Esophagus squamous epithelium (tissue), 5 donors: ENCODE data around the gene SYNPO. TPM values are rescaled to one million over a fixed set of nuclear protein-coding genes. Genes with fewer than 3 reads are reported as not detected.

ENCODE experiments used
- DNase-seq: peaks from one replicate; lab custom pipeline; 2025; lab: John Stamatoyannopoulos, UW
- H3K27ac ChIP-seq, 4 donors: fragments of 200-600 bp; sonication (generic); one replicate each; pipeline ENCODE4 v1.5.1; 2016 to 2019; ENCODE audit warnings: mild to moderate bottlenecking in 1 of 4
- H3K27me3 ChIP-seq, 4 donors: fragments of 200-600 bp; sonication (generic); 1 replicate in 3 of 4; 2 replicates in 1 of 4; pipeline versions ENCODE4 v1.5.1 to v1.6.0; 2017 to 2021; ENCODE audit warnings: antibody characterized with exemption in 1 of 4
- H3K36me3 ChIP-seq, 3 donors: fragments of 200-600 bp; sonication (generic); one replicate each; pipeline ENCODE4 v1.5.1; 2016 to 2019
- H3K4me1 ChIP-seq, 3 donors: fragments of 200-600 bp; sonication (generic); one replicate each; pipeline ENCODE4 v1.5.1; 2017 to 2019
- H3K4me3 ChIP-seq, 4 donors: fragments of 200-600 bp; sonication (generic); 1 replicate in 3 of 4; 2 replicates in 1 of 4; pipeline ENCODE4 v1.5.1; 2016 to 2019; ENCODE audit warnings: mild to moderate bottlenecking in 2 of 4, moderate library complexity in 1 of 4
- H3K9me3 ChIP-seq, 3 donors: fragments of 200-600 bp; sonication (generic); one replicate each; pipeline ENCODE4 v1.5.1; 2016 to 2019
- POLR2A ChIP-seq, 4 donors: fragments of 450-650 bp; IDR thresholded peaks; one replicate each; pipeline ENCODE4 v1.6.1; 2017; ENCODE audit warnings: antibody characterized with exemption in 4 of 4, mild to moderate bottlenecking in 4 of 4, moderate library complexity in 3 of 4
- WGBS, 2 donors: methylation state at CpG; one replicate each; pipeline ENCODE4 v1.1.5; 2018; 5-methylcytosine and 5-hydroxymethylcytosine counted together
- intact Hi-C: fragments of 100-400 bp; cut with DNase I; formaldehyde crosslinking; loops from one replicate; pipeline ENCODE4 v1.15.0; 2022
- total RNA-seq, 4 donors: library from RNA; depleted of rRNA; stranded (reverse); fragments of >200 nt; gene quantifications; one replicate each; pipeline ENCODE4 v1.1.0, GENCODE V29; 2016
- TF ChIP-seq, protein P1 (sequence below), 6 experiments: fragments of 450-650 bp in 4 of 6; fragments of 200-600 bp in 2 of 6; sonication (generic) in 2 of 6; IDR thresholded peaks; one replicate each; pipeline ENCODE4 v1.5.1; 2016 to 2019; ENCODE audit warnings: antibody characterized with exemption in 6 of 6, mild to moderate bottlenecking in 4 of 6, moderate library complexity in 4 of 6
- donor health status: DM: yes; HTN: yes; CAD: no.

Gene SYNPO
- total RNA-seq, 4 donors from 2014 or later = 2.5 to 8.8 (median 5.6) TPM

DNA sequence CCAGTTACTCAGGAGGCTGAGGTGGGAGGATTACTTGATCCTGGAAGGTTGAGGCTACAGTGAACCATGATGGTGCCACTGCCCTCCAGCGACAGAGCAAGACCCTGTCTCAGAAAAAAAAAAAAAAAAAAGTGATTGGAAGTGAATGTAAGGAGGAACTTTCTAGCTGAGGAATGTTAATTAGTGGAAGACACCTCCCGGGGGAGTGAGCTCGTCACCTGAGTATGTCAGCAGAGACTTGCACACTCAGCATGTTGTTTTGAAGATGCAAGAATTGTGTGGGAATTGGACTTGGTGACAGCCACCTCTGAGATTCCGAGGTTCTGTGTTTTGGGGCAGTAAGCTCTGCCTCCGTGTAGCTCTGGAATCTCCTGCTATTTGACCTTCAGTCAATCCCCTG lies 3.6 kb downstream of the SYNPO start:
- Histone ChIP-seq H3K9me3 (no peaks in the 10 kb centered on the region), H3K27me3 (no peaks in the 10 kb centered on the region), H3K36me3 (peaks cover 0 to 11% (median 8%) of the 10 kb centered on the region in 3 donors), H3K4me3 (no peak overlapping the region), H3K27ac (peak overlapping the region; percentile 1 to 96 (median 77)), H3K4me1 (peaks cover 37 to 85% (median 70%) of the 10 kb centered on the region in 3 donors)
- DNase-seq = no peak
- 66 to 77% methylated on average over 5 of the region's 5 CpGs for WGBS, 2 donors
- intact Hi-C loops = no loop called here
- TF ChIP-seq, protein P1, sequence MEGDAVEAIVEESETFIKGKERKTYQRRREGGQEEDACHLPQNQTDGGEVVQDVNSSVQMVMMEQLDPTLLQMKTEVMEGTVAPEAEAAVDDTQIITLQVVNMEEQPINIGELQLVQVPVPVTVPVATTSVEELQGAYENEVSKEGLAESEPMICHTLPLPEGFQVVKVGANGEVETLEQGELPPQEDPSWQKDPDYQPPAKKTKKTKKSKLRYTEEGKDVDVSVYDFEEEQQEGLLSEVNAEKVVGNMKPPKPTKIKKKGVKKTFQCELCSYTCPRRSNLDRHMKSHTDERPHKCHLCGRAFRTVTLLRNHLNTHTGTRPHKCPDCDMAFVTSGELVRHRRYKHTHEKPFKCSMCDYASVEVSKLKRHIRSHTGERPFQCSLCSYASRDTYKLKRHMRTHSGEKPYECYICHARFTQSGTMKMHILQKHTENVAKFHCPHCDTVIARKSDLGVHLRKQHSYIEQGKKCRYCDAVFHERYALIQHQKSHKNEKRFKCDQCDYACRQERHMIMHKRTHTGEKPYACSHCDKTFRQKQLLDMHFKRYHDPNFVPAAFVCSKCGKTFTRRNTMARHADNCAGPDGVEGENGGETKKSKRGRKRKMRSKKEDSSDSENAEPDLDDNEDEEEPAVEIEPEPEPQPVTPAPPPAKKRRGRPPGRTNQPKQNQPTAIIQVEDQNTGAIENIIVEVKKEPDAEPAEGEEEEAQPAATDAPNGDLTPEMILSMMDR (IDR thresholded peaks at IDR 0.05) = no peak

DNA sequence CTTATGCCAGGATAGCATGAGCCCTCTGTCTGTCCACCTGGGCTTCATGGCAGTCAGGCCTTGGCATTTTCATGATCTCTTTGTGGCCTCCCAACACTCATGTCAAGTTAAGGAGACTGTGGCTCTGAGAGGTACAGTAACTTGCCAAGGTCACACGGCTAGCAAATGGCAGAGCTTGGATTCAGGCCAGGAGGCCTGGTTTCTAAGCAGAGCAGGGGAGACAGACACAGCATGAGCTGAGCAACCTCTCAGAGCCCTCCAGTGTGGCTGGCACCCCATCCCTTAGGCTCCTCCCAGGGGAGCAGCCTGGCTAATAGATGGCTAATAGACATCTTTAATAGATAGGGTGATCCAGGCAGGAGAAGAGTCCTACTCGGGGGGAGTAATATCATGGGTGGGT lies 4.1 kb downstream of the SYNPO start:
- no peak for DNase-seq
- H3K36me3 ChIP-seq = peaks cover 0 to 15% (median 13%) of the 10 kb centered on the region in 3 donors
- H3K27me3 ChIP-seq = no peaks in the 10 kb centered on the region
- H3K4me1 ChIP-seq = peaks cover 33 to 84% (median 66%) of the 10 kb centered on the region in 3 donors
- peak overlapping the region; percentile 1 to 84 (median 77) for H3K27ac ChIP-seq
- intact Hi-C loops = no loop called here
- H3K4me3 ChIP-seq = no peak overlapping the region
- no peak for TF ChIP-seq POLR2A (IDR thresholded peaks at IDR 0.05)
- TF ChIP-seq, protein P1 (IDR thresholded peaks at IDR 0.05) = no peak
- no peaks in the 10 kb centered on the region for H3K9me3 ChIP-seq
- WGBS, 2 donors = 50 to 75% methylated on average over 1 of the region's 2 CpGs

DNA sequence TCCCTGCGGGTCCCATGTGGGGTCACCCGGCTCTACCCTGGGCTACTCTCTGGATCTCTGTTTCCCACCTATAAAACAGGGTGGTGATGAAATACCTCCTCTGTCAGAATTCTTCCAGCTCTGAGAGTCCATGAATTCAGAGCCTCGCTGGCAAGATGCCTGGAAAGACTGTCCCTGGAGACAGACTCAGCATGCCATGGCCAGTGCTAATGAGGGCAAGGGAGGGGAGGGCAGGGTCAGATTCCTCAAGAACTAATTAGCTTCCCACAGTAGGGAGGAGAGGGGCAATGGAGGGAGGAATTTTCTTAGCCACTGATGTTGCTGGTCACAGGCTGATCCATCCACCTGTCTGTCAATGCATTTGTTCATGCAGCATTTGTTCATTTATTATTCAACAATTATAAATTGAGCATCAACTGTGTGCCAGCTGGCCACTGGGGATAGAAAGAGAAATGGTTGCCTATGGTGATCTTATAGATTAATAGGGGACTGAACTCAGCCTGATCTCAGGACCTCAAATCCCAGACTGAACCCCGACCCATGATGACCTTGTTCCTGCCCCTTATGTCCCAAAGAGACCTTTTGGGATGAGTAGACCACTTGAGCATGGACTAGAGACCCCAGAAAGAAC lies 4.7 kb downstream of the SYNPO start:
- intact Hi-C loops = no loop called here
- no peak for DNase-seq
- Histone ChIP-seq H3K4me1 (peaks cover 26 to 78% (median 59%) of the 10 kb centered on the region in 3 donors), H3K9me3 (no peaks in the 10 kb centered on the region), H3K4me3 (no peak overlapping the region), H3K27ac (peak overlapping the region; percentile 1 to 84 (median 77)), H3K27me3 (no peaks in the 10 kb centered on the region), H3K36me3 (peaks cover 0 to 22% (median 18%) of the 10 kb centered on the region in 3 donors)
- WGBS, 2 donors = 45 to 83% methylated on average over 1 to 4 of the region's 4 CpGs
- TF ChIP-seq, protein P1 (IDR thresholded peaks at IDR 0.05) = no peak

DNA sequence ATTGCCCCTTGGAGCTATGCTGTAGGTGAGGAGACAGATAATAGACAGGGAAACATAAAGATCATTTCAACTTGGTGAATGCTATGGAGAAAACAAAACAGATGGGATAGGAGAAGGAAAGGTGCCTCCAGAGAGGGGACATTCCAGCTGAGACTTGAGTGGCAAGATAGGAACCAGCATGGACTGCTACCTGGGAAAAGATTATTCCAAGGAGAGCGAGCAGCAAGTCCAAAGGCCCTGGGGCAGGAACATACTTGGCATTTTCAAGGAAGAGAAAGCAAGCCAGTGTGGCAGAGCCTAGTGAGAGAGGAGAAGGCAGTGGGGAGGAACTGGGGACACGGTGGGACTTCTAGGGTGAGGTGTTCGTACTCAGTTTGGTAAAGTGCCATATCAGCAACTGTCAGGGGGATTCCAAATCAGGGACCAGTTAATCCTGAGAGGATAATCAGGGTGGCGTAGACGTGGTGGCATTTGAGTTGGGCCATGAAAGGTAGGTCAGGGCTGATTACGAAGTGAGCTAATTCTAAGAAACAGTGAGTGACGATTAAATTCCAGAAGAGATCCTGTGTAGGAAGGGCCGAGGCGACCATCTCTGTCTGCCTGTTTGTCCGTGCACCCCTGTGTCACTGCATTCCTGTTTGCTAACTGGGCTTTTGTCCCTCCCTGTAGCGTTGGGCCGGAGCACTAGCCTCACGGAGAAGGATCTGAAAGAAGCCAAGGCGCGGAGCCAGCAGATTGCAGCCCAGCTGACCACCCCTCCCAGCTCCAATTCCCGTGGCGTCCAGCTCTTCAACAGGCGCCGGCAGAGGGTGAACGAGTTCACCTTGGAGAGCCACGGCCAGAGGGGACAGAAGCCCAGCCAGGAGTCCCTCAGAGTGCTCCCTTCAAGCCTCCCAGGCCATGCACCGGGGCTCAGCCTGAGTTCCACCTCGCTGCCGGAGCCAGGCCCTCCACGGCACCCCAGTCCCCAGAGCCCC lies 7.1 kb downstream of the SYNPO start:
- no peak for TF ChIP-seq POLR2A (IDR thresholded peaks at IDR 0.05)
- TF ChIP-seq, protein P1 (IDR thresholded peaks at IDR 0.05) = no peak
- no peak for DNase-seq
- no peak overlapping the region for H3K4me3 ChIP-seq
- H3K4me1 ChIP-seq = peaks cover 6 to 76% (median 45%) of the 10 kb centered on the region in 3 donors
- no peaks in the 10 kb centered on the region for H3K9me3 ChIP-seq
- 73 to 80% methylated on average over 13 to 15 of the region's 25 CpGs for WGBS, 2 donors
- peak overlapping the region in 3 of 4 donors; percentile 30 to 63 (median 39) for H3K27ac ChIP-seq
- H3K36me3 ChIP-seq = peaks cover 0 to 32% (median 19%) of the 10 kb centered on the region in 3 donors
- intact Hi-C loops = no loop called here
- no peaks in the 10 kb centered on the region for H3K27me3 ChIP-seq
